Upper lobe of left lung (tissue), 6 donors: ENCODE data around the gene HEXA. TPM values are rescaled to one million over a fixed set of nuclear protein-coding genes. Genes with fewer than 3 reads are reported as not detected.
"Not testable (repeated sequence)": the region's sequence is repeated elsewhere in the genome, so short reads cannot be mapped to it uniquely, and the experiment has no call there.

ENCODE experiments used
- ATAC-seq, 2 donors: fragments of 200-7000 bp; cut with Tn5 transposase; one replicate each; pipeline ENCODE4 v1.9.1; 2022; ENCODE audit warnings: mild to moderate bottlenecking in 2 of 2, moderate library complexity in 2 of 2; ENCODE audit not compliant: low FRiP score in 2 of 2
- DNase-seq, 2 donors: peaks; one replicate each; pipeline ENCODE4 v3.0.0-alpha.2; 2019 to 2020
- H3K27ac ChIP-seq, 4 donors: fragments of 200-600 bp; sonication (generic); one replicate each; pipeline ENCODE4 v1.5.1; 2016 to 2019
- H3K27me3 ChIP-seq, 4 donors: fragments of 200-600 bp; sonication (generic); one replicate each; pipeline ENCODE4 v1.5.1; 2017 to 2019
- H3K36me3 ChIP-seq, 4 donors: fragments of 200-600 bp; sonication (generic); one replicate each; pipeline ENCODE4 v1.5.1; 2016 to 2019
- H3K4me1 ChIP-seq, 4 donors: fragments of 200-600 bp; sonication (generic); one replicate each; pipeline ENCODE4 v1.5.1; 2018 to 2019
- H3K4me3 ChIP-seq, 4 donors: fragments of 200-600 bp; sonication (generic); one replicate each; pipeline ENCODE4 v1.5.1; 2017 to 2019; ENCODE audit warnings: mild to moderate bottlenecking in 2 of 4, moderate library complexity in 1 of 4
- H3K9me3 ChIP-seq, 4 donors: fragments of 200-600 bp; sonication (generic); one replicate each; pipeline ENCODE4 v1.5.1; 2018 to 2019
- CTCF ChIP-seq, 6 experiments: fragments of 450-650 bp in 4 of 6; fragments of 200-600 bp in 2 of 6; sonication (generic) in 2 of 6; IDR thresholded peaks; one replicate each; pipeline ENCODE4 v1.5.1; 2016 to 2019; ENCODE audit warnings: antibody characterized with exemption in 6 of 6
- EP300 ChIP-seq, 4 donors: sonication (generic); formaldehyde crosslinking; IDR thresholded peaks; one replicate each; pipeline ENCODE4 v1.5.1; 2017; ENCODE audit warnings: antibody characterized with exemption in 4 of 4, control low read depth in 2 of 4
- POLR2A ChIP-seq, 4 donors: fragments of 450-650 bp; IDR thresholded peaks; one replicate each; pipeline ENCODE4 v1.5.1; 2016 to 2017; ENCODE audit warnings: antibody characterized with exemption in 4 of 4, mild to moderate bottlenecking in 2 of 4
- POLR2AphosphoS5 ChIP-seq, 2 donors: sonication (generic); formaldehyde crosslinking; IDR thresholded peaks; one replicate each; pipeline ENCODE4 v1.5.1; 2017; ENCODE audit warnings: antibody characterized with exemption in 2 of 2
- WGBS, 2 donors: methylation state at CpG; one replicate each; pipeline ENCODE4 v1.1.5; 2017 to 2018; 5-methylcytosine and 5-hydroxymethylcytosine counted together
- total RNA-seq, 6 donors: library from RNA; depleted of rRNA in 4 of 6; stranded (reverse); fragments of >200 nt in 4 of 6; gene quantifications; one replicate each; pipeline versions ENCODE4 v1.1.0 to v1.2.1, GENCODE V29; 2016 to 2021
- donor health status: DM: no; HTN: no; CAD: no; lungs with moderate emphysema.
- donor health status: DM: no; HTN: yes; CAD: no; lungs with severe emphysema.

HEXA gene
- total RNA-seq, 6 donors from 2014 or later: 80.5 to 256 (median 149) TPM

- DNase-seq: no peak
- no peak for ATAC-seq
- H3K9me3 ChIP-seq: no peaks in the 10 kb centered on the region
- H3K36me3 ChIP-seq: no peaks in the 10 kb centered on the region
- TF ChIP-seq EP300 (IDR thresholded peaks at IDR 0.05): no peak
- no peak overlapping the region for H3K4me3 ChIP-seq
- H3K27ac ChIP-seq: no peak overlapping the region
- H3K27me3 ChIP-seq: no peaks in the 10 kb centered on the region
- peaks cover 0 to 13% (median 3%) of the 10 kb centered on the region in 4 donors for H3K4me1 ChIP-seq
Observed at GRCh38 chr15:72404841-72405240, 29.0 kb upstream of the HEXA start.

GRCh38 chr15:72404356-72404755, 28.5 kb upstream of the HEXA start:
- 24 to 32% methylated on average over 3 of the region's 3 CpGs for WGBS, 2 donors
- no peak for TF ChIP-seq POLR2A (IDR thresholded peaks at IDR 0.05)
- TF ChIP-seq POLR2AphosphoS5 (IDR thresholded peaks at IDR 0.05): peak in 1 of 2 donors; percentile 36
- peak in 2 of 4 donors; percentile 67 to 72 for TF ChIP-seq EP300 (IDR thresholded peaks at IDR 0.05)
- Histone ChIP-seq H3K4me3 (no peak overlapping the region), H3K27ac (no peak overlapping the region), H3K27me3 (no peaks in the 10 kb centered on the region), H3K4me1 (peaks cover 0 to 13% (median 3%) of the 10 kb centered on the region in 4 donors), H3K36me3 (no peaks in the 10 kb centered on the region), H3K9me3 (no peaks in the 10 kb centered on the region)
- DNase-seq (no peak), ATAC-seq (no peak)

GRCh38 chr15:72402726-72403125, 26.9 kb upstream of the HEXA start:
- no peak for TF ChIP-seq EP300 (IDR thresholded peaks at IDR 0.05)
- TF ChIP-seq POLR2A (IDR thresholded peaks at IDR 0.05): no peak
- no peak for TF ChIP-seq CTCF (IDR thresholded peaks at IDR 0.05)
- Histone ChIP-seq H3K9me3 (no peaks in the 10 kb centered on the region), H3K36me3 (no peaks in the 10 kb centered on the region), H3K27me3 (no peaks in the 10 kb centered on the region), H3K27ac (no peak overlapping the region), H3K4me3 (no peak overlapping the region), H3K4me1 (peaks cover 0 to 13% (median 3%) of the 10 kb centered on the region in 4 donors)
- DNase-seq: no peak
- no peak for ATAC-seq
- 85 to 87% methylated on average over 5 of the region's 5 CpGs for WGBS, 2 donors

- WGBS, 2 donors: 90 to 95% methylated on average over 7 of the region's 7 CpGs
- TF ChIP-seq EP300 (IDR thresholded peaks at IDR 0.05) (no peak), POLR2AphosphoS5 (IDR thresholded peaks at IDR 0.05) (no peak), POLR2A (IDR thresholded peaks at IDR 0.05) (no peak), CTCF (IDR thresholded peaks at IDR 0.05) (no peak)
Observed at GRCh38 chr15:72398648-72399047, 22.8 kb upstream of the HEXA start.

GRCh38 chr15:72397796-72398588, 22.2 kb upstream of the HEXA start, which contains the start of gene TMEM202:
TSS of gene TMEM202 (plus strand) at chr15:72398305. CDS start at chr15:72398327, 22 bp downstream.
- peak in 1 of 2 donors; percentile 23 for ATAC-seq
- no peak for DNase-seq
- H3K4me1 ChIP-seq: no peaks in the 10 kb centered on the region
- no peaks in the 10 kb centered on the region for H3K27me3 ChIP-seq
- no peaks in the 10 kb centered on the region for H3K9me3 ChIP-seq
- no peak within 1 kb of the TSS for H3K4me3 ChIP-seq
- WGBS, 2 donors: 63 to 71% methylated on average over 4 of the region's 4 CpGs
- H3K36me3 ChIP-seq: no peaks in the 10 kb centered on the region
- H3K27ac ChIP-seq: no peak within 1 kb of the TSS
- TF ChIP-seq EP300 (IDR thresholded peaks at IDR 0.05) (no peak), CTCF (IDR thresholded peaks at IDR 0.05) (no peak), POLR2A (IDR thresholded peaks at IDR 0.05) (no peak), POLR2AphosphoS5 (IDR thresholded peaks at IDR 0.05) (no peak)

More at GRCh38 chr15:72398648-72399047, 22.8 kb upstream of the HEXA start:
- no peak for DNase-seq
- no peak overlapping the region for H3K4me3 ChIP-seq
- no peak for ATAC-seq
- no peaks in the 10 kb centered on the region for H3K36me3 ChIP-seq
- H3K27ac ChIP-seq: no peak overlapping the region
- H3K27me3 ChIP-seq: no peaks in the 10 kb centered on the region
- no peaks in the 10 kb centered on the region for H3K9me3 ChIP-seq
- peaks cover 0 to 5% (median 0%) of the 10 kb centered on the region in 4 donors for H3K4me1 ChIP-seq

GRCh38 chr15:72396331-72396730, 20.5 kb upstream of the HEXA start:
- not testable (repeated sequence) for H3K27me3 ChIP-seq, ATAC-seq, H3K4me1 ChIP-seq, H3K36me3 ChIP-seq, H3K27ac ChIP-seq, H3K9me3 ChIP-seq, H3K4me3 ChIP-seq
- peak in 1 of 2 donors; percentile 61 for DNase-seq
- 97% methylated on average over 5 of the region's 24 CpGs; no CpG with 5 or more reads in 1 of the 2 donors for WGBS, 2 donors
